HEK293T (cell line): ENCODE results near the gene ATP13A1.

Experiments used
- CTCF ChIA-PET: fragments of 350-600 bp; formaldehyde crosslinking; extraction: SDS; loops from one replicate; lab custom pipeline; 2021; ENCODE audit warnings: antibody characterized with exemption, inconsistent platforms; lab: Yijun Ruan, JAX
- POLR2A ChIA-PET: fragments of 350-600 bp; formaldehyde crosslinking; extraction: SDS; loops from one replicate; lab custom pipeline; 2020; ENCODE audit warnings: antibody characterized with exemption, inconsistent platforms; lab: Yijun Ruan, JAX
- DNase-seq: peaks from one replicate; pipeline ENCODE4 v3.0.0; 2012; ENCODE audit warnings: mixed read lengths; ENCODE audit errors: extremely low spot score
- ARNT ChIP-seq: fragments of 450-650 bp; IDR thresholded peaks from 2 replicates; pipeline ENCODE4 v1.6.1; 2017; ENCODE audit warnings: mild to moderate bottlenecking
- BHLHE40 ChIP-seq: fragments of 450-650 bp; IDR thresholded peaks from 2 replicates; pipeline ENCODE4 v1.6.1; 2016; ENCODE audit warnings: mild to moderate bottlenecking, moderate library complexity, borderline replicate concordance
- CTBP1 ChIP-seq: fragments of 450-650 bp; IDR thresholded peaks from 2 replicates; pipeline ENCODE4 v1.6.1; 2016; ENCODE audit warnings: borderline replicate concordance
- ELF4 ChIP-seq: fragments of 450-650 bp; IDR thresholded peaks from 2 replicates; pipeline ENCODE4 v1.6.1; 2017; ENCODE audit warnings: antibody characterized with exemption
- FOXA1 ChIP-seq: fragments of 450-650 bp; IDR thresholded peaks from 2 replicates; pipeline ENCODE4 v1.6.1; 2016; ENCODE audit warnings: mild to moderate bottlenecking
- FOXK2 ChIP-seq: fragments of 450-650 bp; IDR thresholded peaks from 2 replicates; pipeline ENCODE4 v1.6.1; 2016; ENCODE audit warnings: mild to moderate bottlenecking
- FOXM1 ChIP-seq: fragments of 450-650 bp; IDR thresholded peaks from 2 replicates; pipeline ENCODE4 v1.6.1; 2017; ENCODE audit warnings: mild to moderate bottlenecking, borderline replicate concordance
- HDGF ChIP-seq: fragments of 450-650 bp; IDR thresholded peaks from 2 replicates; pipeline ENCODE4 v1.6.1; 2017; ENCODE audit warnings: antibody characterized with exemption, borderline replicate concordance
- L3MBTL2 ChIP-seq: fragments of 450-650 bp; conservative IDR thresholded peaks from 2 replicates; pipeline ENCODE4 v1.6.1; 2016; ENCODE audit warnings: mild to moderate bottlenecking
- LEF1 ChIP-seq: fragments of 450-650 bp; IDR thresholded peaks from 2 replicates; pipeline ENCODE4 v1.6.1; 2017; ENCODE audit warnings: mild to moderate bottlenecking, borderline replicate concordance
- NFRKB ChIP-seq: fragments of 450-650 bp; IDR thresholded peaks from 2 replicates; pipeline ENCODE4 v1.6.1; 2016; ENCODE audit warnings: mild to moderate bottlenecking, moderate library complexity
- SP1 ChIP-seq: fragments of 450-650 bp; IDR thresholded peaks from 2 replicates; pipeline ENCODE4 v1.6.1; 2017
- SUZ12 ChIP-seq: fragments of 450-650 bp; IDR thresholded peaks from 2 replicates; pipeline ENCODE4 v1.6.1; 2016; ENCODE audit warnings: mild to moderate bottlenecking
- TARDBP ChIP-seq: fragments of 450-650 bp; IDR thresholded peaks from 2 replicates; pipeline ENCODE4 v1.6.1; 2016
- ZNF384 ChIP-seq: fragments of 450-650 bp; IDR thresholded peaks from 2 replicates; pipeline ENCODE4 v1.6.1; 2016
- TF ChIP-seq, protein P1 (sequence below): fragments of 450-650 bp; IDR thresholded peaks from 2 replicates; pipeline ENCODE4 v1.6.1; 2016

Gene ATP13A1

GRCh38 chr19:19623383-19623782 is 40.1 kb downstream of the ATP13A1 start:
- POLR2A ChIA-PET, result no interaction called here
- CTCF ChIA-PET, result no interaction called here
- TF ChIP-seq, protein P1, sequence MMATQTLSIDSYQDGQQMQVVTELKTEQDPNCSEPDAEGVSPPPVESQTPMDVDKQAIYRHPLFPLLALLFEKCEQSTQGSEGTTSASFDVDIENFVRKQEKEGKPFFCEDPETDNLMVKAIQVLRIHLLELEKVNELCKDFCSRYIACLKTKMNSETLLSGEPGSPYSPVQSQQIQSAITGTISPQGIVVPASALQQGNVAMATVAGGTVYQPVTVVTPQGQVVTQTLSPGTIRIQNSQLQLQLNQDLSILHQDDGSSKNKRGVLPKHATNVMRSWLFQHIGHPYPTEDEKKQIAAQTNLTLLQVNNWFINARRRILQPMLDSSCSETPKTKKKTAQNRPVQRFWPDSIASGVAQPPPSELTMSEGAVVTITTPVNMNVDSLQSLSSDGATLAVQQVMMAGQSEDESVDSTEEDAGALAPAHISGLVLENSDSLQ, result no peak
- TF ChIP-seq ARNT (no peak), ZNF384 (no peak), LEF1 (no peak), BHLHE40 (no peak), TARDBP (no peak), ELF4 (no peak), L3MBTL2 (no peak)
- no peak for DNase-seq

DNA sequence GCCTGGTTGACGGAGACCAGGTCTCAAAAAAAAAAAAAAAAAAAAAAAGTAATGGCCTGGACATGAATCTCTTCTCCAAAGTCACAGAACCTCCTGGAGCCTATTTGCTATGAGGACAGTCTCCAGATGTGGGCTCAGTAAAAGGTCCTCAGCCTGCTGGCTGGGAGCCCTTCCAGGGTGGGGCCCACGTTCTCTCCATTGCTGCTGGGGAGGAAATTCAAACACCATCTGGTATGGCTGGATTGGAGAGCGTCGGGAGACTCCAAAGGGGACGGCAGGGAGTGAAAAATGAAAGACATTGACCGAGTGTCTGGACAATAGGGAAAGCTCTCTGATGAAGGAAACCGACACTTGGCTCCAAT is 43.6 kb downstream of the ATP13A1 start:
- DNase-seq, result no peak
- ChIA-PET POLR2A (no interaction called here), CTCF (interaction anchor here (0.7 kb wide), 1 partner anchor 44 kb away, joined by 5 read pairs; no protein-coding TSS in a partner anchor)
- TF ChIP-seq HDGF (no peak), BHLHE40 (no peak), CTBP1 (no peak), ELF4 (no peak), LEF1 (no peak), FOXK2 (no peak), ZNF384 (no peak), FOXA1 (no peak), TARDBP (no peak), ARNT (no peak), SP1 (no peak), L3MBTL2 (no peak)
- TF ChIP-seq, protein P1, result no peak

DNA sequence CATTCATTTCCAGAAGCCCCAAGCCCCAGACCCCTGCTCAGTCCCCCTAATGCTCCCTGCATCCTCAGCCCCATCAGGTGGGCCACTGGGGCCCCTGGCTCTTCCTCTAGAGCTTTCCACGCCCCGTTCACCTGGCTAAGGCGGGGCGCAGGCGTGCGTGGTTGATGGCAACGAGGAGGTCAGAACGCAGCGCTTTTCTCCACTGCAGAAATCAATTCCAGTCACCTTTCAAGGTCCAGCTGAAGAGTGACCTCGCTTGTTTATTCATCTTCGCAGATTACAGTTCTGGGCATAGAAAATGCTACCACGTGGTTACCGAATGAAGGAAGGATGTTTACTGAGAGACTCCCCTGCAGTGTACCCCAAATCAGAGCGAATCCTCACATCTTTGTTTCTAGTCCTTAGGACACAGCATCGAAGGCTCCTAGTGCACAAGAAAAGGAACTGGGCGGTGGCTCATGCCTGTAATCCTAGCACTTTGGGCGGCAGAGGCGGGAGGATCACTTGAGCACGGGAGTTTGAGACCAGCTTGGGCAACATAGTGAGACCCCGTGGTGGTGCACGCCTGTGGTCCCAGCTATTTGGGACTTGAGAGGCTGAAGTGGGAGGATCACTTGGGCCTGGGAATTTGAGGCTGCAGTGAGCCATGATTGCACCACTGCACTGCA is 44.2 kb downstream of the ATP13A1 start:
- ChIA-PET POLR2A (no interaction called here), CTCF (interaction anchor here (0.7 kb wide), 1 partner anchor 43 kb away, joined by 5 read pairs; no protein-coding TSS in a partner anchor)
- TF ChIP-seq, protein P1, result no peak
- DNase-seq, result no peak

DNA sequence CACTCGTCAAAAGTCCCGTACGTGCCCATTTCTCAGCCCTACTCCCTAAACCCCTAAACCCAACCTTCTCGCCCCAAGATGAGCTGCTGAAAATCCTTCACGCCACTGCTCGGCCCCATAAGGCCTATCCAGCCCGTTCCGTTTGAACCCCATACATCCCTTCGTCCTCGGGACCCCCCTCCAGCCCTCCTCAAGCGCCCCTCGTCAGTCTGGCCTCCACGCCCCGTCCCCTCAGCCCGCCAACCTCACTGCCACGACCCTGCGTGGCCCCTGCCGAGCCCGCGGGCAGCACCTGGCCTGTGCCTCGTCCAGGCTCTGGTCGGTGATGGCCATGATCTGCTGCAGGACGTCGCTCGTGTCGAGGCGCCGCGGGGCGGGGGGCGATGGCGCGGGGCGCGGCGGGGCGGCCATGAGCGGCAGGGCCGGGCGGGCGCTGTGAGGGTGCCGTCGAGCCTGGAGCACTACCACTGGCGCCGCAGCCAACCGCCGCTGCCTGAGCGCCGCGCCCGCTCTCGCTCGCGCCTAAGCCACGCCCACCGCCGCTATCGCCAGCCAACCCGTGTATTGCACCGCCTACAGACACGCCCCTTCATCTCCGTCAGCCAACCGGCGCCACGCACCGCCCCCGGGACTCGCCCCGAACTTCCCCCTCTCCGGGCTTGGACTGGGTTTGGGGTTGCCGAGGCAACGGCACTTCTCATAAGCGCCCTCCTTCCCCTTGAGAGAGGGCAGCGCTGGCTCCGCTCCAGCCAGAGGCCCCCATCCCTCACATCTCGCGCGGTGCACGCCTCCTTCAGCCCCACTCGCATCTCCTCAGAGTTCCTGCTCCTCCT is 45.0 kb downstream of the ATP13A1 start, which contains the start of gene PBX4:
Gene PBX4 (minus strand): TSS at position 469 of the 833 bp plus-strand sequence. CDS start 58 bp downstream, at position 411.
- DNase-seq, result peak; percentile 98
- TF ChIP-seq SUZ12, result no peak
- TF ChIP-seq L3MBTL2, result peak; percentile 68
- CTCF ChIA-PET, result no interaction called here
- POLR2A ChIA-PET, result interaction anchor here (1.7 kb wide), 1 partner anchor 44 kb away, joined by 3 read pairs; no protein-coding TSS in a partner anchor

- ChIA-PET CTCF (no interaction called here), POLR2A (no interaction called here)
- no peak for TF ChIP-seq CTBP1
- no peak for TF ChIP-seq HDGF
- TF ChIP-seq SUZ12, result no peak
- no peak for TF ChIP-seq SP1
- TF ChIP-seq, protein P1, result no peak
These were observed 48.4 kb downstream of the ATP13A1 start for GRCh38 chr19:19615086-19615485.

DNA sequence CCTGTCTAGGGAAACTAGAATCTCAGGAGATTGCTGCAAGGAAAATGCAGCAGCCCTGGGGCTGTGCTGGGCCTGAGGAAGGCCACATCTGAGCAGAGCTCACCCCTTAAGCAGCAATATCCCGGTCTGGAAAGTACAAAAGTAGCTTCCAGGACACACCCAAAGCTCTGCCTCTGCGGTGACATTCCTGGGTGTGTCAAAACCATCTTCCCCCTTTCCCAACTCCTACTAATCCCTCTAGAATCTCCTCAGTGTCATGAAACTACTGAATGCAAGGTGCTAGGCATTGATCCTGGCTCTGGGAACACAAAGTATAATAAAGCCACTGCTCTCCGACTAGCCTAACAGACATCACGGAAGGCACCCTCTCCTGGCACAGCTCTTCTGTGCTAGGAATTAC is 50.0 kb downstream of the ATP13A1 start:
- POLR2A ChIA-PET, result no interaction called here
- no peak for TF ChIP-seq BHLHE40
- no peak for TF ChIP-seq ARNT
- TF ChIP-seq LEF1, result no peak
- no peak for TF ChIP-seq ELF4
- TF ChIP-seq FOXA1, result no peak
- TF ChIP-seq L3MBTL2, result no peak
- TF ChIP-seq SUZ12, result no peak
- no peak for TF ChIP-seq NFRKB
- TF ChIP-seq FOXK2, result no peak
- no peak for TF ChIP-seq SP1
- TF ChIP-seq, protein P1, result no peak
- TF ChIP-seq HDGF, result no peak
- TF ChIP-seq TARDBP, result no peak
- no peak for TF ChIP-seq CTBP1
- no peak for TF ChIP-seq FOXM1
- no peak for TF ChIP-seq ZNF384
- DNase-seq, result no peak
- CTCF ChIA-PET, result no interaction called here

More at GRCh38 chr19:19615086-19615485, 48.4 kb downstream of the ATP13A1 start:
- no peak for DNase-seq
